ENCODE results near the gene FAM107B.

The FAM107B gene

DNA sequence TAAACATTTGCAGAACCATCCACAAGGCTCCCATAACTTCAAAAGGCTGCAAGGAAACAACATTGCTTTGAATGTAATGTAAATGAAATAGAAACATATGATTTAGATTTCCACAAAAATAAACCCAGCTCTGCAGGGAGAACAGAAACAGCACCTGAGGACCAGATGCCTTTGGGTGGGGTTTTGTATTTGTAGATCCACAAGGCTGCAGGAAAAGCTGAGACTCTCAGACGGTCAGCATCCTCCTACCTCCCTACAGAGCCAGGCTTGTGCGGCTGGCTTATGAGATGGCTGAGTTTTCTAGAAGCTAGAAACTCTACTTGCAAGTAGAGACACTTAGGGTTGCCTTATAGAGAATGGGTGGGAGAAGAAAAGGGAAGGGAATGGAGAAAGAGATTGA lies 49.8 kb downstream of the FAM107B start:
- no peaks in the 10 kb centered on the region for H3K36me3 ChIP-seq (ENCODE audit: control insufficient read depth in 2 of 2, insufficient read depth in 1 of 2, low read length in 2 of 2)
- no peaks in the 10 kb centered on the region for H3K4me1 ChIP-seq (ENCODE audit: control insufficient read depth, insufficient read depth, low read length)
- no peak overlapping the region for H3K27ac ChIP-seq (ENCODE audit: extremely low read depth, low read depth, low read length)
- ChIA-PET CTCF (interaction anchor here (0.7 to 1.1 kb wide), 4 partner anchors 10 to 189 kb away, joined by 3 to 4 read pairs (median 3); no protein-coding TSS in a partner anchor), POLR2A (no interaction called here)
- no peaks in the 10 kb centered on the region for H3K9me3 ChIP-seq (ENCODE audit: control insufficient read depth, insufficient read depth, low read depth, low read length)
- TF ChIP-seq ZBTB20 (tag by site-specific recombination; IDR thresholded peaks at IDR 0.05) (no peak), ZNF214 (tag by site-specific recombination; IDR thresholded peaks at IDR 0.05; ENCODE audit: borderline replicate concordance) (no peak), KLF8 (tag by site-specific recombination; IDR thresholded peaks at IDR 0.05) (no peak), ZNF19 (tag by site-specific recombination; IDR thresholded peaks at IDR 0.05; ENCODE audit: low read depth) (no peak), GLIS1 (tag by site-specific recombination; IDR thresholded peaks at IDR 0.05) (no peak), MZF1 (tag by site-specific recombination; IDR thresholded peaks at IDR 0.05; ENCODE audit: borderline replicate concordance) (no peak), GFI1B (tag by site-specific recombination; IDR thresholded peaks at IDR 0.05) (no peak), ZBTB7A (tag by site-specific recombination; IDR thresholded peaks at IDR 0.05; ENCODE audit: low read depth) (no peak), ZEB2 (tag by site-specific recombination; IDR thresholded peaks at IDR 0.05) (no peak), ZNF623 (tag by site-specific recombination; IDR thresholded peaks at IDR 0.05) (no peak), ZSCAN30 (tag by site-specific recombination; IDR thresholded peaks at IDR 0.05) (no peak)
- TF ChIP-seq, protein P1, sequence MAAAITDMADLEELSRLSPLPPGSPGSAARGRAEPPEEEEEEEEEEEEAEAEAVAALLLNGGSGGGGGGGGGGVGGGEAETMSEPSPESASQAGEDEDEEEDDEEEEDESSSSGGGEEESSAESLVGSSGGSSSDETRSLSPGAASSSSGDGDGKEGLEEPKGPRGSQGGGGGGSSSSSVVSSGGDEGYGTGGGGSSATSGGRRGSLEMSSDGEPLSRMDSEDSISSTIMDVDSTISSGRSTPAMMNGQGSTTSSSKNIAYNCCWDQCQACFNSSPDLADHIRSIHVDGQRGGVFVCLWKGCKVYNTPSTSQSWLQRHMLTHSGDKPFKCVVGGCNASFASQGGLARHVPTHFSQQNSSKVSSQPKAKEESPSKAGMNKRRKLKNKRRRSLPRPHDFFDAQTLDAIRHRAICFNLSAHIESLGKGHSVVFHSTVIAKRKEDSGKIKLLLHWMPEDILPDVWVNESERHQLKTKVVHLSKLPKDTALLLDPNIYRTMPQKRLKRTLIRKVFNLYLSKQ (tag by site-specific recombination; IDR thresholded peaks at IDR 0.05; ENCODE audit: borderline replicate concordance), result no peak
- TF ChIP-seq, protein P2, sequence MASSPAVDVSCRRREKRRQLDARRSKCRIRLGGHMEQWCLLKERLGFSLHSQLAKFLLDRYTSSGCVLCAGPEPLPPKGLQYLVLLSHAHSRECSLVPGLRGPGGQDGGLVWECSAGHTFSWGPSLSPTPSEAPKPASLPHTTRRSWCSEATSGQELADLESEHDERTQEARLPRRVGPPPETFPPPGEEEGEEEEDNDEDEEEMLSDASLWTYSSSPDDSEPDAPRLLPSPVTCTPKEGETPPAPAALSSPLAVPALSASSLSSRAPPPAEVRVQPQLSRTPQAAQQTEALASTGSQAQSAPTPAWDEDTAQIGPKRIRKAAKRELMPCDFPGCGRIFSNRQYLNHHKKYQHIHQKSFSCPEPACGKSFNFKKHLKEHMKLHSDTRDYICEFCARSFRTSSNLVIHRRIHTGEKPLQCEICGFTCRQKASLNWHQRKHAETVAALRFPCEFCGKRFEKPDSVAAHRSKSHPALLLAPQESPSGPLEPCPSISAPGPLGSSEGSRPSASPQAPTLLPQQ (tag by site-specific recombination; IDR thresholded peaks at IDR 0.05), result no peak
- TF ChIP-seq, protein P3, sequence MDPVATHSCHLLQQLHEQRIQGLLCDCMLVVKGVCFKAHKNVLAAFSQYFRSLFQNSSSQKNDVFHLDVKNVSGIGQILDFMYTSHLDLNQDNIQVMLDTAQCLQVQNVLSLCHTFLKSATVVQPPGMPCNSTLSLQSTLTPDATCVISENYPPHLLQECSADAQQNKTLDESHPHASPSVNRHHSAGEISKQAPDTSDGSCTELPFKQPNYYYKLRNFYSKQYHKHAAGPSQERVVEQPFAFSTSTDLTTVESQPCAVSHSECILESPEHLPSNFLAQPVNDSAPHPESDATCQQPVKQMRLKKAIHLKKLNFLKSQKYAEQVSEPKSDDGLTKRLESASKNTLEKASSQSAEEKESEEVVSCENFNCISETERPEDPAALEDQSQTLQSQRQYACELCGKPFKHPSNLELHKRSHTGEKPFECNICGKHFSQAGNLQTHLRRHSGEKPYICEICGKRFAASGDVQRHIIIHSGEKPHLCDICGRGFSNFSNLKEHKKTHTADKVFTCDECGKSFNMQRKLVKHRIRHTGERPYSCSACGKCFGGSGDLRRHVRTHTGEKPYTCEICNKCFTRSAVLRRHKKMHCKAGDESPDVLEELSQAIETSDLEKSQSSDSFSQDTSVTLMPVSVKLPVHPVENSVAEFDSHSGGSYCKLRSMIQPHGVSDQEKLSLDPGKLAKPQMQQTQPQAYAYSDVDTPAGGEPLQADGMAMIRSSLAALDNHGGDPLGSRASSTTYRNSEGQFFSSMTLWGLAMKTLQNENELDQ (tag by site-specific recombination; IDR thresholded peaks at IDR 0.05; ENCODE audit: low read depth), result no peak
- H3K4me3 ChIP-seq (ENCODE audit: low read depth, low read length), result no peak overlapping the region

DNA sequence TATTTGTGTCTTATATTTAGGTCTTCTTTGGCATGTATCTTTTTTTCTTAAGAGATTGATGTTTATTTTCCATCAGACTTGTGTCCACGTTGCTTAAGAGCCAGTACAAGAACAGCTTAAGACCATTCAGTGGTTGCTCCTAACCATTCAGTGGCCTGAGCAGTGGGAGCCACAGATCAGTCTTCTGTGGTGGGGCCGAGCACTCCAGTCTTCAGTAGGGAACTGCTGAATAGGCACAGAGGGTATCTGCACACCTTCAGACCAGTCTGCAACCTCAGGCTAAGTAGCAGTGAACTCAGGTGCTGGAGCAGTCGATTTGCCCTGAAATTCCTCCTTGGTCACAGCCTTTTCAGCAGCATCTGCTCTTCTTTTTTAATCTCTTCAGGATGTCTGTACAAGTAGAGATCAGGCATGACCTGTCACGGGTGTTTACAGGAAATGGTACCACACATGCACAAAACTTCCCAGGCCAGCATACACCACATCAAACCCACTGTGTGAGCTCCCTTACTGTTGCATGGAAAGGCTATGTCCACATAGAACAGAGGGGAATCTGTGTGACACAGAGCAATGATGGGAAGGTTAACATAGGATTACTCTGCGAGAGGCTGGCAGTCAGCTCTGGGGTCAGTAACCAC lies 51.5 kb downstream of the FAM107B start:
- Histone ChIP-seq H3K36me3 (ENCODE audit: control insufficient read depth in 2 of 2, insufficient read depth in 1 of 2, low read length in 2 of 2) (no peaks in the 10 kb centered on the region), H3K27ac (ENCODE audit: extremely low read depth, low read depth, low read length) (no peak overlapping the region), H3K9me3 (ENCODE audit: control insufficient read depth, insufficient read depth, low read depth, low read length) (no peaks in the 10 kb centered on the region), H3K4me1 (ENCODE audit: control insufficient read depth, insufficient read depth, low read length) (no peaks in the 10 kb centered on the region), H3K4me3 (ENCODE audit: low read depth, low read length) (no peak overlapping the region)
- no peak for TF ChIP-seq MYNN (tag by site-specific recombination; IDR thresholded peaks at IDR 0.05; ENCODE audit: borderline replicate concordance)
- TF ChIP-seq YY1 (tag by site-specific recombination; IDR thresholded peaks at IDR 0.05), result no peak
- TF ChIP-seq ZNF837 (tag by site-specific recombination; IDR thresholded peaks at IDR 0.05), result no peak
- TF ChIP-seq SCRT2 (tag by site-specific recombination; IDR thresholded peaks at IDR 0.05), result no peak
- TF ChIP-seq SP3 (tag by site-specific recombination; IDR thresholded peaks at IDR 0.05), result no peak
- TF ChIP-seq, protein P4, sequence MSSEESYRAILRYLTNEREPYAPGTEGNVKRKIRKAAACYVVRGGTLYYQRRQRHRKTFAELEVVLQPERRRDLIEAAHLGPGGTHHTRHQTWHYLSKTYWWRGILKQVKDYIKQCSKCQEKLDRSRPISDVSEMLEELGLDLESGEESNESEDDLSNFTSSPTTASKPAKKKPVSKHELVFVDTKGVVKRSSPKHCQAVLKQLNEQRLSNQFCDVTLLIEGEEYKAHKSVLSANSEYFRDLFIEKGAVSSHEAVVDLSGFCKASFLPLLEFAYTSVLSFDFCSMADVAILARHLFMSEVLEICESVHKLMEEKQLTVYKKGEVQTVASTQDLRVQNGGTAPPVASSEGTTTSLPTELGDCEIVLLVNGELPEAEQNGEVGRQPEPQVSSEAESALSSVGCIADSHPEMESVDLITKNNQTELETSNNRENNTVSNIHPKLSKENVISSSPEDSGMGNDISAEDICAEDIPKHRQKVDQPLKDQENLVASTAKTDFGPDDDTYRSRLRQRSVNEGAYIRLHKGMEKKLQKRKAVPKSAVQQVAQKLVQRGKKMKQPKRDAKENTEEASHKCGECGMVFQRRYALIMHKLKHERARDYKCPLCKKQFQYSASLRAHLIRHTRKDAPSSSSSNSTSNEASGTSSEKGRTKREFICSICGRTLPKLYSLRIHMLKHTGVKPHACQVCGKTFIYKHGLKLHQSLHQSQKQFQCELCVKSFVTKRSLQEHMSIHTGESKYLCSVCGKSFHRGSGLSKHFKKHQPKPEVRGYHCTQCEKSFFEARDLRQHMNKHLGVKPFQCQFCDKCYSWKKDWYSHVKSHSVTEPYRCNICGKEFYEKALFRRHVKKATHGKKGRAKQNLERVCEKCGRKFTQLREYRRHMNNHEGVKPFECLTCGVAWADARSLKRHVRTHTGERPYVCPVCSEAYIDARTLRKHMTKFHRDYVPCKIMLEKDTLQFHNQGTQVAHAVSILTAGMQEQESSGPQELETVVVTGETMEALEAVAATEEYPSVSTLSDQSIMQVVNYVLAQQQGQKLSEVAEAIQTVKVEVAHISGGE (tag by site-specific recombination; conservative IDR thresholded peaks at IDR 0.05; ENCODE audit: low read depth), result no peak
- TF ChIP-seq ZNF423 (tag by site-specific recombination; IDR thresholded peaks at IDR 0.05), result no peak
- TF ChIP-seq ZBTB48 (tag by site-specific recombination; IDR thresholded peaks at IDR 0.05), result no peak
- TF ChIP-seq, protein P5, sequence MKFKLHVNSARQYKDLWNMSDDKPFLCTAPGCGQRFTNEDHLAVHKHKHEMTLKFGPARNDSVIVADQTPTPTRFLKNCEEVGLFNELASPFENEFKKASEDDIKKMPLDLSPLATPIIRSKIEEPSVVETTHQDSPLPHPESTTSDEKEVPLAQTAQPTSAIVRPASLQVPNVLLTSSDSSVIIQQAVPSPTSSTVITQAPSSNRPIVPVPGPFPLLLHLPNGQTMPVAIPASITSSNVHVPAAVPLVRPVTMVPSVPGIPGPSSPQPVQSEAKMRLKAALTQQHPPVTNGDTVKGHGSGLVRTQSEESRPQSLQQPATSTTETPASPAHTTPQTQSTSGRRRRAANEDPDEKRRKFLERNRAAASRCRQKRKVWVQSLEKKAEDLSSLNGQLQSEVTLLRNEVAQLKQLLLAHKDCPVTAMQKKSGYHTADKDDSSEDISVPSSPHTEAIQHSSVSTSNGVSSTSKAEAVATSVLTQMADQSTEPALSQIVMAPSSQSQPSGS (tag by site-specific recombination; IDR thresholded peaks at IDR 0.05; ENCODE audit: low read depth), result no peak
- TF ChIP-seq ZNF776 (tag by site-specific recombination; IDR thresholded peaks at IDR 0.05; ENCODE audit: borderline replicate concordance), result no peak
- CTCF ChIA-PET, result no interaction called here
- POLR2A ChIA-PET, result no interaction called here

Measured in HEK293 (cell line).